K562 (cell line): Measurements from ENCODE around the gene ACTG2. TPM values are rescaled to one million over a fixed set of nuclear protein-coding genes. Genes with fewer than 3 reads are reported as not detected.

Source experiments
- ATAC-seq: fragments of 200-7000 bp; cut with Tn5 transposase; 3 replicates; pipeline ENCODE4 v1.9.1; 2020; ENCODE audit warnings: moderate library complexity
- BruUV-seq: library from RNA; stranded (reverse); fragments of 400-500 nt; replicated peaks from 2 replicates; lab custom pipeline; 2021; lab: Mats Ljungman, UMichigan
- CTCF ChIA-PET: fragments of 300-600 bp; formaldehyde crosslinking; extraction: SDS; loops from one replicate; lab custom pipeline; 2021; ENCODE audit warnings: low intra/inter-chr PET ratio; lab: Yijun Ruan, JAX
- POLR2A ChIA-PET: fragments of 300-600, 350-650 bp; sonication (Branson Sonifier 250); formaldehyde crosslinking; extraction: SDS; loops from one replicate; lab custom pipeline; 2021; ENCODE audit warnings: antibody characterized with exemption, inconsistent platforms; lab: Yijun Ruan, JAX
- DNase-seq, 4 experiments: peaks; one replicate each; pipeline versions ENCODE4 v3.0.0 to v3.0.0-alpha.2; 2011 to 2018; ENCODE audit warnings: low spot score in 3 of 4, mixed read lengths in 3 of 4; ENCODE audit errors: extremely low read depth in 1 of 4
- FAIRE-seq: peaks from 2 replicates; lab custom pipeline; 2011; peaks lifted over from hg19 to GRCh38; lab: Jason Lieb, UNC
- H2AFZ ChIP-seq: 2 replicates; pipeline ENCODE4 v1.6.0; 2011; ENCODE audit warnings: low read depth, low read length, control low read depth, inconsistent platforms
- H3K27ac ChIP-seq: fragments of 200-600 bp; 3 replicates; pipeline ENCODE4 v1.8.0; 2011; ENCODE audit warnings: low read depth, mild to moderate bottlenecking, control low read depth, inconsistent platforms, low read length, moderate library complexity, mixed read lengths; ENCODE audit errors: extremely low read depth
- H3K27me3 ChIP-seq, 2 experiments: fragments of 300-600 bp in 1 of 2; 2 replicates in 1 of 2; 3 replicates in 1 of 2; pipeline versions ENCODE4 v1.6.0 to v1.8.0; 2011; ENCODE audit warnings: inconsistent platforms in 2 of 2, low read length in 2 of 2, mild to moderate bottlenecking in 1 of 2, mixed read lengths in 1 of 2, moderate library complexity in 1 of 2; ENCODE audit not compliant: control insufficient read depth in 2 of 2, insufficient read depth in 2 of 2
- H3K36me3 ChIP-seq: fragments of 300-600 bp; 3 replicates; pipeline ENCODE4 v1.8.0; 2011; ENCODE audit warnings: mild to moderate bottlenecking, low read length, inconsistent platforms; ENCODE audit not compliant: control insufficient read depth, insufficient read depth
- H3K4me1 ChIP-seq, 2 experiments: fragments of 200-600 bp in 1 of 2; replicated peaks in 1 of 2; 2 replicates in 1 of 2; 3 replicates in 1 of 2; pipeline versions ENCODE4 v1.5.1 to v1.8.0; 2011; ENCODE audit warnings: inconsistent platforms in 2 of 2, low read length in 2 of 2, mild to moderate bottlenecking in 1 of 2, mixed read lengths in 1 of 2, moderate library complexity in 1 of 2; ENCODE audit not compliant: control insufficient read depth in 2 of 2, insufficient read depth in 2 of 2
- H3K4me2 ChIP-seq: 2 replicates; pipeline ENCODE4 v1.6.1; 2011; ENCODE audit warnings: low read length, control low read depth, inconsistent platforms, mixed read lengths; ENCODE audit not compliant: insufficient read depth
- H3K4me3 ChIP-seq: fragments of 200-600 bp; sonication (generic), shearing (Covaris generic); 2 replicates; pipeline ENCODE4 v1.5.1; 2016; ENCODE audit warnings: control low read depth, inconsistent platforms
- H3K79me2 ChIP-seq: fragments of 200-600 bp; 3 replicates; pipeline ENCODE4 v1.8.0; 2011; ENCODE audit warnings: low read length, inconsistent platforms; ENCODE audit not compliant: control insufficient read depth, insufficient read depth
- H3K9ac ChIP-seq, 2 experiments: 2 replicates each; pipeline versions ENCODE4 v1.6.0 to v1.6.1; 2011; ENCODE audit warnings: low read depth in 2 of 2, low read length in 2 of 2, control low read depth in 1 of 2, inconsistent platforms in 1 of 2, mild to moderate bottlenecking in 1 of 2, mixed read lengths in 1 of 2; ENCODE audit not compliant: insufficient read depth in 1 of 2
- H3K9me1 ChIP-seq: one replicate; pipeline ENCODE4 v1.6.0; 2011; ENCODE audit warnings: inconsistent platforms, mild to moderate bottlenecking, low read length, moderate library complexity; ENCODE audit not compliant: control insufficient read depth, insufficient read depth
- H3K9me3 ChIP-seq: replicated peaks from 2 replicates; pipeline ENCODE4 v1.5.1; 2011; ENCODE audit warnings: low read depth, low read length, inconsistent platforms; ENCODE audit not compliant: control insufficient read depth, insufficient read depth
- H4K20me1 ChIP-seq: replicated peaks from 2 replicates; pipeline ENCODE4 v1.6.1; 2011; ENCODE audit warnings: low read length, inconsistent platforms, mixed read lengths; ENCODE audit not compliant: control insufficient read depth, insufficient read depth
- CHD1 ChIP-seq: fragments of 200-600 bp; sonication (generic); IDR thresholded peaks from one replicate; pipeline ENCODE4 v1.6.1; 2012; ENCODE audit warnings: mild to moderate bottlenecking, moderate library complexity, low read length, inconsistent platforms
- RFX1 ChIP-seq: fragments of 450-650 bp; IDR thresholded peaks from 2 replicates; pipeline ENCODE4 v1.6.1; 2016; ENCODE audit warnings: mild to moderate bottlenecking, moderate library complexity
- TAF1 ChIP-seq: IDR thresholded peaks from 2 replicates; pipeline ENCODE4 v1.6.1; 2011; ENCODE audit warnings: mild to moderate bottlenecking, low read length, moderate library complexity; ENCODE audit not compliant: insufficient read depth, control insufficient read depth, severe bottlenecking; ENCODE audit errors: extremely low read depth
- ZNF175 ChIP-seq: fragments of 200-800 bp; sonication (Bioruptor generic); IDR thresholded peaks from 2 replicates; pipeline ENCODE4 v1.6.1; 2016; ENCODE audit warnings: low read depth, mild to moderate bottlenecking, missing genetic modification characterization, missing compliant biosample characterization
- WGBS: fragments of 100-300 bp; shearing (Covaris generic); methylation state at CpG from one replicate; pipeline ENCODE4 v1.1.6; 2016; ENCODE audit warnings: low coverage, mixed read lengths; ENCODE audit not compliant: insufficient coverage; ENCODE audit errors: missing lambda C conversion rate; 5-methylcytosine and 5-hydroxymethylcytosine counted together
- in situ Hi-C: fragments of 300-500 bp; cut with MboI; formaldehyde crosslinking; loops from 4 replicates; pipeline ENCODE4 v1.15.0; 2018; ENCODE audit warnings: inconsistent platforms, mixed read lengths
- intact Hi-C: fragments of 100-400 bp; cut with micrococcal nuclease; formaldehyde crosslinking; loops from 2 replicates; pipeline ENCODE4 v1.14.2; 2022
- polyA plus RNA-seq, 8 experiments: library from polyadenylated mRNA; depleted of rRNA in 4 of 8; stranded (reverse) in 5 of 8; unstranded in 3 of 8; fragments of >200 nt; fragmentation: Nextera tagmentation in 2 of 8; fragmentation: Illumina TruSeq in 1 of 8; extraction: Ambion mirVana in 2 of 8; extraction: Trizol in 1 of 8; gene quantifications; 2 replicates each; pipeline versions ENCODE4 v1.2.1 to v1.2.3, GENCODE V29; 2011 to 2014; ENCODE audit warnings: inconsistent platforms in 1 of 8, missing spikeins in 1 of 8
- total RNA-seq, 7 experiments: library from RNA; depleted of rRNA in 6 of 7; stranded (reverse); fragments of >200 nt in 6 of 7; fragmentation: Illumina TruSeq in 2 of 7; extraction: Trizol in 2 of 7; gene quantifications; 2 replicates each; pipeline versions ENCODE4 v1.2.1 to v1.2.3, GENCODE V29; 2011 to 2021; ENCODE audit warnings: low replicate concordance in 1 of 7
- TF ChIP-seq, protein P1 (sequence below), 2 experiments: IDR thresholded peaks; 2 replicates each; pipeline ENCODE4 v1.6.1; 2011; ENCODE audit warnings: borderline replicate concordance in 1 of 2, control low read depth in 1 of 2, low read depth in 1 of 2, low read length in 1 of 2, mild to moderate bottlenecking in 1 of 2, mixed read lengths in 1 of 2, moderate library complexity in 1 of 2; ENCODE audit not compliant: insufficient read depth in 1 of 2, insufficient read length in 1 of 2, poor library complexity in 1 of 2, severe bottlenecking in 1 of 2; ENCODE audit errors: extremely low read depth in 1 of 2

ACTG2 gene
- total and polyA plus RNA-seq, 9 of the 15 experiments (the other 6 are each of a cell fraction or from before 2014, with no cell fraction given) = 0.06 to 0.60 TPM; not detected in 7

- peaks cover 7% of the 10 kb centered on the region; the same call in 1 of the 2 replicates for H4K20me1 ChIP-seq
- H3K79me2 ChIP-seq = peaks cover 41% of the 10 kb centered on the region
- POLR2A ChIA-PET = no interaction called here
- TF ChIP-seq, protein P1, sequence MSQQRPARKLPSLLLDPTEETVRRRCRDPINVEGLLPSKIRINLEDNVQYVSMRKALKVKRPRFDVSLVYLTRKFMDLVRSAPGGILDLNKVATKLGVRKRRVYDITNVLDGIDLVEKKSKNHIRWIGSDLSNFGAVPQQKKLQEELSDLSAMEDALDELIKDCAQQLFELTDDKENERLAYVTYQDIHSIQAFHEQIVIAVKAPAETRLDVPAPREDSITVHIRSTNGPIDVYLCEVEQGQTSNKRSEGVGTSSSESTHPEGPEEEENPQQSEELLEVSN (IDR thresholded peaks at IDR 0.05; ENCODE audit: borderline replicate concordance in 1 of 2, extremely low read depth in 1 of 2, insufficient read depth in 1 of 2, insufficient read length in 1 of 2, low read depth in 1 of 2, low read length in 1 of 2, poor library complexity in 1 of 2, severe bottlenecking in 1 of 2) = peak in 1 of 2 experiments; percentile 6
- TF ChIP-seq RFX1 (peak; percentile 77), CHD1 (no peak), TAF1 (no peak), ZNF175 (CRISPR knock-in tag) (0 out of 2 replicates have a peak, but pooled peaks have one; percentile 56)
- TF ChIP-seq, all 486 proteins: peak for 3
- H3K9me3 ChIP-seq = no peaks in the 10 kb centered on the region
- peak overlapping the region; percentile 80 for H2AFZ ChIP-seq
- intact Hi-C loops (loop anchor here (10.0 kb wide), 1 partner anchor 219 kb away; the partner anchor contains the start of gene BOLA3), in situ Hi-C loops (no loop called here)
- H3K4me3 ChIP-seq = peak overlapping the region; percentile 81; the same call in 1 of the 2 replicates
- H3K4me1 ChIP-seq = peaks cover 20 to 39% of the 10 kb centered on the region in 2 experiments
- no peak for ATAC-seq
- BruUV-seq = TSS peak; percentile 99
- H3K9ac ChIP-seq = peak overlapping the region; percentile 37 to 98; a peak in 3 of 4 replicates
- CTCF ChIA-PET = interaction anchor here (0.6 to 1.2 kb wide), 3 partner anchors 10 to 245 kb away, joined by 3 to 4 read pairs (median 4); no protein-coding TSS in a partner anchor
- FAIRE-seq = no peak
- peak overlapping the region; percentile 93 for H3K27ac ChIP-seq
- no peaks in the 10 kb centered on the region for H3K27me3 ChIP-seq
- H3K36me3 ChIP-seq = peaks cover 24% of the 10 kb centered on the region; the same call in 2 of the 3 replicates
- H3K4me2 ChIP-seq = peak overlapping the region; percentile 90
- 48% methylated on average over 13 of the region's 13 CpGs for WGBS
- DNase-seq = peak in 1 of 4 experiments; percentile 36
- H3K9me1 ChIP-seq = no peaks in the 10 kb centered on the region
Measured at GRCh38 chr2:73925853-73926492, 33.2 kb downstream of the ACTG2 start.
